Heart left ventricle (tissue), 16 donors: ENCODE data around the gene INTS11. TPM values are rescaled to one million over a fixed set of nuclear protein-coding genes. Genes with fewer than 3 reads are reported as not detected.

Experiments
- ATAC-seq, 4 donors: fragments of 200-7000 bp; cut with Tn5 transposase; one replicate each; pipeline ENCODE4 v1.9.1; 2020 to 2022; ENCODE audit warnings: moderate library complexity in 4 of 4, mild to moderate bottlenecking in 3 of 4, moderate number of reproducible peaks in 1 of 4
- DNase-seq, 5 donors: peaks; one replicate each; pipeline ENCODE4 v3.0.0-alpha.2; 2020
- H3K27ac ChIP-seq, 12 donors: fragments of 200-600 bp; sonication (generic) in 4 of 12; one replicate each; pipeline versions ENCODE4 v1.5.0 to v1.8.0; 2016 to 2022; ENCODE audit warnings: mild to moderate bottlenecking in 2 of 12
- H3K27me3 ChIP-seq, 9 donors: fragments of 200-600 bp; sonication (generic) in 2 of 9; one replicate each; pipeline versions ENCODE4 v1.5.1 to v1.8.0; 2016 to 2022; ENCODE audit warnings: mild to moderate bottlenecking in 3 of 9
- H3K36me3 ChIP-seq, 9 donors: fragments of 200-600 bp; sonication (generic) in 2 of 9; one replicate each; pipeline versions ENCODE4 v1.5.0 to v1.8.0; 2018 to 2022; ENCODE audit warnings: mild to moderate bottlenecking in 2 of 9
- H3K4me1 ChIP-seq, 12 donors: fragments of 200-600 bp; sonication (generic) in 4 of 12; one replicate each; pipeline versions ENCODE4 v1.5.0 to v1.8.0; 2016 to 2022; ENCODE audit warnings: mild to moderate bottlenecking in 3 of 12
- H3K4me3 ChIP-seq, 12 donors: fragments of 200-600 bp; sonication (generic) in 4 of 12; one replicate each; pipeline versions ENCODE4 v1.5.0 to v1.8.0; 2017 to 2022; ENCODE audit warnings: mild to moderate bottlenecking in 9 of 12, moderate library complexity in 4 of 12
- H3K9me3 ChIP-seq, 12 donors: fragments of 200-600 bp; sonication (generic) in 4 of 12; one replicate each; pipeline versions ENCODE4 v1.5.0 to v1.8.0; 2016 to 2022; ENCODE audit warnings: mild to moderate bottlenecking in 1 of 12
- POLR2A ChIP-seq, 2 donors: fragments of 450-650 bp; IDR thresholded peaks; one replicate each; pipeline ENCODE4 v1.6.1; 2017; ENCODE audit warnings: antibody characterized with exemption in 2 of 2, mild to moderate bottlenecking in 2 of 2, moderate library complexity in 2 of 2
- WGBS, 4 donors: extraction: QIAGEN DNeasy Blood & Tissue Kit in 2 of 4; methylation state at CpG; one replicate each; pipeline versions ENCODE4 v1.1.5 to v1.1.7; 2013 to 2018; 5-methylcytosine and 5-hydroxymethylcytosine counted together
- intact Hi-C, 10 donors: fragments of 100-400 bp; cut with DNase I; formaldehyde crosslinking; loops; one replicate each; pipeline versions ENCODE4 v1.11.1 to v1.14.2; 2022
- polyA plus RNA-seq, 2 donors: library from polyadenylated mRNA; stranded (reverse); fragments of 200-250 nt; gene quantifications; one replicate each; pipeline ENCODE4 v1.2.3, GENCODE V29; 2013
- total RNA-seq, 9 donors: library from RNA; depleted of rRNA in 2 of 9; stranded (reverse); fragments of >200 nt in 2 of 9; fragmentation: NEBNext Ultra II Directional in 3 of 9; extraction: Animal tissue kit (Norgen Biotek cat#: 25700) in 3 of 9; gene quantifications; one replicate each; pipeline versions ENCODE4 v1.1.0 to v1.2.4, GENCODE V29; 2016 to 2023
- TF ChIP-seq, protein P1 (sequence below), 12 donors: fragments of 200-600 bp; sonication (generic) in 4 of 12; IDR thresholded peaks; one replicate each; pipeline versions ENCODE4 v1.5.0 to v1.8.0; 2018 to 2022; ENCODE audit warnings: antibody characterized with exemption in 12 of 12, mild to moderate bottlenecking in 5 of 12
- donor health status: ischemic (EF 13 %, LVEDD 7.1; RV severe dilation, severe dysfunction).
- donor health status: healthy with polysubstance abuse.
- donor health status: DM: no; HTN: yes; CAD: no.
- donor health status: DM: no; HTN: no; CAD: no.
- donor health status: ischemic (EF 25% LVEDD 6.9; RV normal size, moderate dysfunction).
- donor health status: ischemic (EF 25% LVEDD 5.7; RV mildly dilated, moderate dysfunction).
- donor health status: healthy.
- donor health status: DM: yes; HTN: yes; CAD: no.
- donor health status: ischemic (EF 35%, LVEDD 5.7; RV mildly dilated, moderate dysfunction).
- donor health status: nonischemic (EF 11% LVEDD 7.7; RV severe dilation, severe dysfunction).
- donor health status: DM: yes; HTN: yes; CAD: no.
- donor health status: PGD.
- donor health status: ischemic (EF 29% LVEDD 5.4; RV normal size, mild dysfunction).
- donor health status: nonischemic (EF 23%, LVEDD 6.1; RV moderate dilation, normal function).

Gene INTS11
- total and polyA plus RNA-seq, 11 donors, result 46.8 to 117 (median 70.7) TPM

DNA sequence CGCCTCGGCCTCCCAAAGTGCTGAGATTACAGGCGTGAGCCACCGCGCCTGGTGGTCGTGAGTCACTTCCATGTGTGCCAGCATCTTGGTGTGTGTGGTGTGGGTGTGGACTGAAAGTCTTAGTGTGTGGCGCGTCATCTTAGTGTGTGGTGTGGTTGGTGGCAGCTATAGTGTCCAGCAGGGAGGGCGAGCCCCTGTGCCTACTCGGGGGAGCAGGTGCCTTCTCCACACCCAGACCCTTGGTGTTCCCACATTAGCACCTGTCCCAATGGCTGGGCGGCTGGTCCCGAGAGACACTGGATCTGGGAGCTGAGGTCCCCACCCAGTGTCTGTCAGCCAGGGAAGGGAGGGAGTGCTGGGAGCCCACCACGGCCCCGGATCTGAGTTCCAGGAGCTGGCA is 41.5 kb downstream of the INTS11 start:
- no peaks in the 10 kb centered on the region for H3K36me3 ChIP-seq
- intact Hi-C loops, result no loop called here
- H3K9me3 ChIP-seq, result no peaks in the 10 kb centered on the region
- H3K27me3 ChIP-seq, result peaks cover 0 to 23% (median 5%) of the 10 kb centered on the region in 9 donors
- TF ChIP-seq, protein P1, sequence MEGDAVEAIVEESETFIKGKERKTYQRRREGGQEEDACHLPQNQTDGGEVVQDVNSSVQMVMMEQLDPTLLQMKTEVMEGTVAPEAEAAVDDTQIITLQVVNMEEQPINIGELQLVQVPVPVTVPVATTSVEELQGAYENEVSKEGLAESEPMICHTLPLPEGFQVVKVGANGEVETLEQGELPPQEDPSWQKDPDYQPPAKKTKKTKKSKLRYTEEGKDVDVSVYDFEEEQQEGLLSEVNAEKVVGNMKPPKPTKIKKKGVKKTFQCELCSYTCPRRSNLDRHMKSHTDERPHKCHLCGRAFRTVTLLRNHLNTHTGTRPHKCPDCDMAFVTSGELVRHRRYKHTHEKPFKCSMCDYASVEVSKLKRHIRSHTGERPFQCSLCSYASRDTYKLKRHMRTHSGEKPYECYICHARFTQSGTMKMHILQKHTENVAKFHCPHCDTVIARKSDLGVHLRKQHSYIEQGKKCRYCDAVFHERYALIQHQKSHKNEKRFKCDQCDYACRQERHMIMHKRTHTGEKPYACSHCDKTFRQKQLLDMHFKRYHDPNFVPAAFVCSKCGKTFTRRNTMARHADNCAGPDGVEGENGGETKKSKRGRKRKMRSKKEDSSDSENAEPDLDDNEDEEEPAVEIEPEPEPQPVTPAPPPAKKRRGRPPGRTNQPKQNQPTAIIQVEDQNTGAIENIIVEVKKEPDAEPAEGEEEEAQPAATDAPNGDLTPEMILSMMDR (IDR thresholded peaks at IDR 0.05), result no peak
- TF ChIP-seq POLR2A (IDR thresholded peaks at IDR 0.05), result no peak
- H3K4me3 ChIP-seq, result no peak overlapping the region
- DNase-seq, result peak in 1 of 5 donors; percentile 19
- ATAC-seq, result no peak
- H3K27ac ChIP-seq, result no peak overlapping the region
- H3K4me1 ChIP-seq, result peaks cover 0 to 12% (median 0%) of the 10 kb centered on the region in 12 donors
- 84 to 89% (median 88%) methylated on average over 14 of the region's 14 CpGs for WGBS, 4 donors

DNA sequence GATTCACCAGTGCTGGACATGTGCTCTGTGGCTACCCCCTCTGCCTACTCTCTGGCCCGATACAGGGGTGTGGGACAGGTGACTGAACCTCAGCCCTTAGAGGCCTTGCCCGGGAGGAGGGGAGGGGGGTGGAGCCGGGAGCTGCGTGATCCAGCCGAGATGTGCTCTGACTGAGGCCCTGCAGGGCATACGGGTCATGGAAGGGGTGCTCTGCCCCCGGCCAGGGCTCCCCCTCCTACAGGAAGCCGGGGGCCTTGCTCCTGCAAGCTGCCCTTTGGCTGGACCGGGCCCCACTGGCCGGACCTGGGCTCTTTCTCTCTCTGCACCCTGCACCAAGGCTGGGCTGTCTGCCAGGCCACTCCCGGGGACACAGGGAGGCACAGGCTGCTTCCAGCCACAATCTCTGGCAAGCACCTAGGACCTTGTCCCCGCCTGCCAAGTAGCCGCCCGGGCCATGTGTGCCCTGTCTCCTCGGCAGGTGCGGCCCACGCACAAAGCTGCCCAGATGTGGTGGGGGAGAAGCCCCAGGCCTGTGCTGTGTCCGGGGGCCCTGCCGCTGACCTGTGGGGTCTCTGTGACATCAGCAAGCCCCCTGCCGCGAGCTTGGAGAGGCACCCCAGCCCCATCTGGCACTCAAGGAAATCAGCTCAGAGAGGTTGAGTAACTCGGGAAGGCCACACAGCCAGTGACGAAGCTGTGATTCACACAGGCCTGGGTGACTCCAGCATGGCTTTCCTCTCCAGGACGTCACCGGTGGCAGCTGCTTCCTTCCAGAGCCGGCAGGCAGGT is 42.7 kb downstream of the INTS11 start:
- ATAC-seq (peak; percentile 81 to 94 (median 90)), DNase-seq (peak; percentile 80 to 92 (median 87))
- Histone ChIP-seq H3K9me3 (no peaks in the 10 kb centered on the region), H3K4me3 (no peak overlapping the region), H3K36me3 (no peaks in the 10 kb centered on the region), H3K4me1 (peaks cover 0 to 12% (median 0%) of the 10 kb centered on the region in 12 donors), H3K27me3 (peaks cover 0 to 20% (median 5%) of the 10 kb centered on the region in 9 donors), H3K27ac (peak overlapping the region in 3 of 12 donors; percentile 24 to 55 (median 37))
- TF ChIP-seq POLR2A (IDR thresholded peaks at IDR 0.05), result no peak
- TF ChIP-seq, protein P1 (IDR thresholded peaks at IDR 0.05), result no peak
- WGBS, 4 donors, result 28 to 41% (median 37%) methylated on average over 10 to 26 of the region's 26 CpGs
- intact Hi-C loops, result no loop called here

DNA sequence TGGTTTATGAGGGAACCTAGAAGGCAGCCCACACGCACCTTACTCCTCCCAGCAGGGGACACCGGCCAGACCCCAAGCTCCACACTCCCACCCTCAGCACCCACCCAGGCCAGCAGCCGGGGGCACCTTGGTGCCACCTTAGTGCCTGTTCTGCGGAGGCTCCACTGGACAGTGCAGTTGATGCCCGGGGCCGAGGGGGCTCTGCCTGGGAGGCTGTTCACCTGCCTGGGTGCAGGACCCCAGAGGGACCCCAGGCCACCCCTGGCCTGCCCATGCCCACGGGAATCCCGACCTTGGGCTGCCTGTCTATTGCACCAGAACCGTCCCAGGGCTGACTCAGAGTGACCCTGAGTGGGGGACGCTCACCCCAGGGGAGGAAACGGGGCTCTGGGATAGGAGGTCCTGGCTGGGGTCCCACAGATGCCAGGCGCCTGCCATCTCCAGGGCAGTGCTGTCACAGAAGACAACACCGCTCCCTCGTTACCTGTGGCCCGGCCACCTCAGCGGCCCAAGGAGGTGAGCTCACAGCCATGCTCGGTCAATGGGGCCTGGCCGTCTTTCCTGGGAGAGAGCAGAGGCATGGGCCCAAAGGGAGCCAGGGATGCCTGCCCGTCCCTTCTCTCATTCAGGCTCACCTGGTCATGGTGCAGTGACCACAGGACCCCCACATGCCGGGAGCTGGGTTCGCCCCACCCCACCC is 43.5 kb downstream of the INTS11 start:
- TF ChIP-seq, protein P1 (IDR thresholded peaks at IDR 0.05), result no peak
- no peak for TF ChIP-seq POLR2A (IDR thresholded peaks at IDR 0.05)
- H3K27me3 ChIP-seq, result peaks cover 0 to 13% (median 3%) of the 10 kb centered on the region in 9 donors
- ATAC-seq, result peak in 1 of 4 donors; percentile 3
- no peak overlapping the region for H3K4me3 ChIP-seq
- DNase-seq, result peak in 1 of 5 donors; percentile 68
- no peaks in the 10 kb centered on the region for H3K9me3 ChIP-seq
- H3K36me3 ChIP-seq, result no peaks in the 10 kb centered on the region
- WGBS, 4 donors, result 84 to 91% (median 90%) methylated on average over 18 to 21 of the region's 21 CpGs
- peaks cover 0 to 12% (median 0%) of the 10 kb centered on the region in 12 donors for H3K4me1 ChIP-seq
- intact Hi-C loops, result no loop called here
- H3K27ac ChIP-seq, result peak overlapping the region in 1 of 12 donors; percentile 24

DNA sequence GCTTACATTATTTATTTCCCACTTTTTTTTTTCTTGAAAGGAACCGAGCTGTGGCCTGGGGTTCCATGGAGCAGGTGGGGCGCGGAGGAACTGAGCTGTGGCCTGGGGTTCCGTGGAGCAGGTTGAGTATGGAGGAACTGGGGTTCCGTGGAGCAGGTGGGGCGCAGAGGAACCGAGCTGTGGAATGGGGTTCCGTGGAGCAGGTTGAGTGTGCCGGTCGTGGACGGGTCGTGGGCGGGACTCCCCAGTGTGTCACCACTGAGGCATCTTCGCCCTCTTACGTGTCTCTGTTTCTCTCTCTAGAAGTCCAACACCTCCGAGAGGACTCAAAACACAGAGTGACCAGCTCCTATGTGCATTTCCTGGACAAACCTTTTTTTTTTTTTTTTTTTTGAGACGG is 45.4 kb downstream of the INTS11 start:
- DNase-seq, result no peak
- H3K27me3 ChIP-seq, result no peaks in the 10 kb centered on the region
- no peak for TF ChIP-seq POLR2A (IDR thresholded peaks at IDR 0.05)
- TF ChIP-seq, protein P1 (IDR thresholded peaks at IDR 0.05), result no peak
- H3K27ac ChIP-seq, result no peak overlapping the region
- H3K4me3 ChIP-seq, result no peak overlapping the region
- no peaks in the 10 kb centered on the region for H3K36me3 ChIP-seq
- peaks cover 0 to 22% (median 8%) of the 10 kb centered on the region in 12 donors for H3K4me1 ChIP-seq
- intact Hi-C loops, result no loop called here
- ATAC-seq, result no peak
- H3K9me3 ChIP-seq, result no peaks in the 10 kb centered on the region
- WGBS, 4 donors, result 89 to 95% (median 93%) methylated on average over 16 to 17 of the region's 17 CpGs
